Stimulated activated CD4-positive, alpha-beta T cell treated with anti-CD3 and anti-CD28 coated beads, Interleukin-12 subunit alpha, Interleukin-12 subunit beta, amount 100 ng/mL, for 4 hours (primary cell): Measurements from ENCODE around the gene CCDC198.

ENCODE experiments used
- DNase-seq: peaks from one replicate; pipeline ENCODE4 v3.0.0-alpha.2; 2020

Gene CCDC198

GRCh38 chr14:57493467-57494181 lies at the start of gene CCDC198:
Gene CCDC198, minus strand, starts transcription at chr14:57493857. Its CDS starts 142 bp downstream, at chr14:57493715.
- no peak for DNase-seq

DNA sequence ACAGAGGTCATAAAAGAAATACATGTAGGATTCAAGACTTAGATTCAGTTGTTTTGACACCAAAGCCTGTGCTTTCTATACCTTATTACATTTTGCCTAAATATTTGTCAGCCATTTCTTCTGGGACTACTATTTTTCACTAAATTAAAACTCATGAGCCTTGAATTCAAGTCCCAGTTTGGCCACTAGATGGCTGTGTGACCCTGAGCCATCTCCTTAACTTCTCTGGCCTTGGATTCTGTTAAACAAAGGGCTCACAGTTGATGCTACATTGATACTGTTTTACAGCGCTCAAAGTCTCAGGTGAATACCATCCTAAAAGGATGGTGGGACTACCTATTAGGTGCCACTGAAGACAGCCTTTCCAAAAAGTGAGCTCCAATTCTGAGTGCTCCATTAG lies 39.6 kb upstream of the CCDC198 start:
- DNase-seq, result no peak

- DNase-seq, result no peak
These were observed 36.9 kb upstream of the CCDC198 start for GRCh38 chr14:57530571-57530970.

- DNase-seq, result no peak
These were observed 33.3 kb upstream of the CCDC198 start for GRCh38 chr14:57526942-57527341.

DNA sequence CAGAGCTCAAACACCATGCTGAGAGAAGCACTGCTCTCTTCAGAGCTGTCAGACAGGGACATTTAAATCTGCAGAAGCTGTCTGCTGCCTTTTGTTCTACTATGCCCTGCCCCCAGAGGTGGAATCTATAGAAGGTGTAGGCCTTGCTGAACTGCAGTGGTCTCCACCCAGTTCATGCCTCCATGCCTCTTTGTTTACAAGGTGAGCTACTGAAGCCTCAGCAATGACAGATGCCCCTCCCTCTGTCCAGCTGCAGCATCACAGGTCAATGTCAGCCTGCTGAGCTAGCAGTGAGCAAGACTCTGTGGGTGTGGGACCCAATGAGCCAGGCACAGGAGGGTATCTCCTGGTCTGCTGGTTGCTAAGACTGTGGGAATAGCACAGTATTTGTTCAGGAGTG lies 25.4 kb upstream of the CCDC198 start:
- no peak for DNase-seq

- DNase-seq, result no peak
These were observed 18.6 kb upstream of the CCDC198 start for GRCh38 chr14:57512220-57512619.

DNA sequence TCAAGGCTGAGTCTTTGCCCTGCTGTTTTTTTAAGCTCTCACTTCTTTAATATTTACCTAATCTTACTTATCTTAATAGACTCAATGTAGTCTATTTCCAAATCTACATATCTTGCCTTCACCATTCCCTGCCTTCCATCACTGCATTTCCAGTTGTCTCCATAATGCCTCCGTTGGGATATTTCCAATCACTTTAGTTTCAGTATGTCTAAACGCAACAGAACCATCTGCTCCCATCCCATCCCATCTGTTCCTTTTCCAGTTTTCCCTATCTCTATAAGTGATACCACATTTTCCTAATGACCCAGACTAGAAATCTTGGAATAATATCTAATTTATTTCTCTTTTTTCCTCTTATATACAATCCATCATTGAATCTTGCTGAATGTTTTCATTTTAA lies 15.1 kb upstream of the CCDC198 start:
- DNase-seq, result no peak

DNA sequence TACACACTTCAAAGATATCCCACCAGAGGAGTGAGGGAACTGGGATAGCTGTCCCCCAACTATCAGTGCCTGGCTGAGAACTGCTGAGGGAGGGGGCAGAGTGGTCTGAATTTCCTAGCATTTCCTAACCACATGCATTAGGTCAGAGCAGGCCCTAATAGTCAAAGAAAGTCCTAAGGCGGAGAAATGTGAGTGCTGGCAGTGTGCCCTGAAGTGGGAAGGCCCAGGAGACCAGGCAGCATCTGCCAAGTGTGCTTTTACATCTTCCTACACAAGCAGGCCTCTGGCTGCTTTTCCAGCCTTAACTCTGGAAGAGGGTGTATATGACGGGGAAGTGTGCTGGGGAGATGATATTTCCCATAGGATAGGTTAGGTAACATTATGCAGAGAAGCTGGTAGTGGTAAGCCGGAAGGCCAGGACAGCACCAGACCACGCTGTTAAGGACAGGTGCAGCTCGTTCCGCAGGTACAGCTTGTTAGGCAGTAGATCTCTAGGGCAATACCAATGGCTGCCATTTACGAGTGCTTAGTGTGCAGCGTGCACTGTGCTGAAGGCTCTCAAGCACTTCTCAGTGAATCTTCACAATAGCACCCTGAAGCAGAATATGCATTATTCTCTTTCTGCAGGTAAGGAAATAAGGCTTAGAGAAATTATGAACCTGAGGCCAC lies 9.1 kb upstream of the CCDC198 start:
- DNase-seq, result no peak

DNA sequence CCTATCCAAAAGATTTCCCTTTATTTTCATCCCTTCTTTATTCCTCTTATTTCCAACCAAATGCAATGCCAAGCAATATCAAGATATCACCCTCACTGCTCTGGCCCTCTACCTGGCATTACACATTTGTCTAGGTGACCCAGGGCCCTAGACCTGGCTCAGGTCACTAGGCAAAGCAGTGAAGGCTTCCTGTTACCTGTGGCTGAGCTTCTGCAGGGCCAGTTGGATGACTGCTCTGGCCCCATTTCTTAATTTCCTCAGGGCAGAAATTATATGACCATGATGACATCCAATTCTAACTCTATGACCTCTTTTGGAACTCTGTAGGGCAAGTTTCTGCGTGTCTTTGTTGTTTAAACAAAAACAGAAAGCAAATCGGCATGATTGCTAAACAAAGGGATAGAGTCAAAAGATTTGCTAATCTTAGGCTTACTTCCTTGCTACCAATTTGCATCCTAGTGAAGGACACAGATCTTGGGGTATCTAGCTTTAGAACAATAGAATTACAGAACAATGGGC lies 7.4 kb upstream of the CCDC198 start:
- DNase-seq, result no peak

GRCh38 chr14:57498659-57499058 lies 5.0 kb upstream of the CCDC198 start:
- no peak for DNase-seq

DNA sequence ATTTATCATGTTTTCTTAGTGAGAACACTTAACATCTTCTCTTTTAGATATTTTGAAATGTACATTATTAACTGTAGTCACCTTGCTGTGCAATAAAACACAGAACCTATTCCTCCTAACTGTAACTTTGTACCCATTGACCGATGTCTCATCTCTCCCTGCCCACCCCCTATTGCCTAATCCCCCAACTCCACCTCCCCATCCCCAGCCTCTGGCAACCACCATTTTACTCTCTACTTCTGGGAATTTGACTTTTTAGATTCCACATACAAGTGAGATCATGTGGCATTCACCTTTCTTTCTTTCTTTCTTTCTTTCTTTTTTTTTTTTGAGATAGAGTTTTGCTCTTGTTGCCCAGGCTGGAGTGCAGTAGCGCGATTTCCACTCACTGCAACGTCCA lies 4.4 kb upstream of the CCDC198 start:
- no peak for DNase-seq

DNA sequence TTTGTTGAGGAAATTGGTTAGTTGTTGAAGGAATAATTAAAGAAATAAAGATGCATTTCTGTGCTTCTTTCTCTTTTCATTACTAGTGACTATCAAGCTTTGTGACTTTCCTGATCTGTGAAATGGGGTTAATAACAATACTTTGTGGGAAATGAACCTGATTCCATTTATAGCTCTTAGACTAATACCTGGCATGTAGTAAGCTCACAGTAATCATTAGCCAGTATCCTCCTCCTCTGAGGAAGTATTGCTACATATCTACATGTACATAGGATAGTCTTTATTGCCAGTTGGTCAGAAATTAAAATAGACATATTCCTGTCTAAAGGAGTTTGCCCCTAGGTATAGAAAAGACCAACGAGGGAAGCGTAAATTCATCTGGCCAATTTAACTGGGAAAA lies 1.8 kb upstream of the CCDC198 start:
- DNase-seq, result no peak

DNA sequence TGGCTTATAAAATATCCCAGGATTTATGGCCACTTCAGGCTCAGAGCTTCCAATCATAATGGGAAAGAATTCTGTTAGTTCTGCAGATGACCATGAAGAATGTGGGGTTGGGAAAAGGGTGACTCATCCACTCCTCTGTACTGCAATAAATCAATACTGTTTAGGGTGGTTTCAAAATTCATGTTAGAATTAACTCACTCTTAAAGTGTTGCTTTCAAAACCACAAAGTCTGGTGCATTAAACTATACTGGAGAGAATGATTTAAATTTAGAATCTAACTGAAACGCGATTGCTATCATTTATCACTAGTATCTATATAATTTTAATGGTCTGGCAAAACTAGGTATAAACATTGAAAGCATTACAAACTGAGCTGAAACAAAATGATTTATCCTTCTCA lies 798 bp downstream of the CCDC198 start:
- DNase-seq, result no peak

DNA sequence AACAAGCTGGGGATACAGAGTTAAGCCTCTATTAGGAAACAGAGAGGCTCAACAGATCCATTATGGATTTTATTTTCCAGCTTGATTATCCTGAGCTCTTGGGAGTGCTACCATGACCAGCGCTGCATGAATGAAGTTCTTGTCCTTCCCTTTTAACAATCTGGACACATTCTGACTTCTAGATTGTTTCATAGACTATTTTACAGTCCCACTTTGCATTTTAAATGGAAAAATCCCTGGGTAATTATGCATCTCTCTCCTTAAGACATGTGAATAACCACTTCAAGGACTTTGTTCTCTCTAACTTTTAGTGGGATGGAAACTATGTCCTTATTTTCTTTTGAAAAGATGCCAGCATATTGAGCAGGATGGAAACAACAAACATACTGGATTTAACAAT lies 2.0 kb downstream of the CCDC198 start:
- no peak for DNase-seq

GRCh38 chr14:57487771-57488170 lies 5.9 kb downstream of the CCDC198 start:
- DNase-seq, result no peak

- no peak for DNase-seq
These were observed 6.8 kb downstream of the CCDC198 start for GRCh38 chr14:57486767-57487379.

- no peak for DNase-seq
These were observed 8.0 kb downstream of the CCDC198 start for GRCh38 chr14:57485635-57486034.

DNA sequence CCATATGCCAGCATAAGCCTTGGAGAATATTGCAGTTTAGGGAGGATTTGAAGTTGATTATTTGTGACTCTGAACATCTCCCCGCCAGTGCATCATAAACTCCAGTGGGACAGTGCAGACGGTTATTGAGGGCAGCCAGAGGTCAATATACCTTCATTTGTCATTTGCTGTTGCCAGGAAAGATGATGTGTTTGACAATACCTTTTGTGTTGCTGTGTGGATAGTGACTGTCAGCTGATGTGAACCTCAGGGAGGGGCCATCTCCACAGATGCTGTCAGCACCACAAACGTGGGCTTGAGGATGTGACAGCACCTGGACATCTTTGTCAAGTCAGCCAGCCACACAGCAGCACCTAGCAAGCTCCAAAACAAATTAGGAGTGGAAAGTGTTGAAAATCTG lies 11.5 kb downstream of the CCDC198 start:
- no peak for DNase-seq

- DNase-seq, result no peak
These were observed 13.6 kb downstream of the CCDC198 start for GRCh38 chr14:57480051-57480450.

DNA sequence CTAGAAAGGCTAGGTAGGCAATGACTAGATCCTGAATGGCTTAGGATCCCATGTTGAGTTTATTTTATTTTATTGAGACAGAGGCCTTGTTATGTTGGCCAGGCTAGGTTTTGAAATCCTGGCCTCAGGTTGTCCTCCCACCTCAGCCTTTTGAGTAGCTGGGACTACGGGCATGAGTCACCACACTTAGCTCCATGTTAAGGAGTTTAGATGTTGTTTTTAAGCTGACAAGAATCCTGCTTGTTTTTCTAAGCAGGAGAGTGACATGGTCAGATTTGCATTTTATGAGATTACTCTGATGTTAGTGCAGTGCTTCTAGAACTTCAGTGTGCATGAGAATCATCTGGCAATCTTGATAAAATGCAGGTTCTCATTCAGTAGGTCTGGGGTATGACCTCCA lies 14.5 kb downstream of the CCDC198 start:
- DNase-seq, result no peak

DNA sequence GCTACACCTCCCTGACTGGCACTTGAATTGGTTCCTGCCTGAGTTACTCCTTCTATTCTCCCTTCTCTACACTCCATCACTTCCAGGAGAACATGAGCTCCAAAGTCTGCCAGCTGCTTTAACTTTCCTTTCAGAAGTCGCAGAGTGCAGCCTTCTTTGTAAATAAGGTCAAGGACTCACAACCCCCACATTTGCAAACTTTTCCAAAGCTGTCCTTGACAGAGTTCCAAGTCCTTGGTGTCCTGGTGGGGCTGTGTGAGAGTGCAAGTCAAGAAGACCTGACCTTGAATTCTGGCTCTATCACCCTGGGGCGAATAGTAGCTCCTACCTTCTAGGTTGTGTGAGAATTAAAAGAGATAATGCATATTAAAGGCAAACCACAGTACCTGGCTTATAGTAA lies 15.6 kb downstream of the CCDC198 start:
- DNase-seq, result no peak

GRCh38 chr14:57470909-57471308 lies 22.7 kb downstream of the CCDC198 start:
- no peak for DNase-seq

DNA sequence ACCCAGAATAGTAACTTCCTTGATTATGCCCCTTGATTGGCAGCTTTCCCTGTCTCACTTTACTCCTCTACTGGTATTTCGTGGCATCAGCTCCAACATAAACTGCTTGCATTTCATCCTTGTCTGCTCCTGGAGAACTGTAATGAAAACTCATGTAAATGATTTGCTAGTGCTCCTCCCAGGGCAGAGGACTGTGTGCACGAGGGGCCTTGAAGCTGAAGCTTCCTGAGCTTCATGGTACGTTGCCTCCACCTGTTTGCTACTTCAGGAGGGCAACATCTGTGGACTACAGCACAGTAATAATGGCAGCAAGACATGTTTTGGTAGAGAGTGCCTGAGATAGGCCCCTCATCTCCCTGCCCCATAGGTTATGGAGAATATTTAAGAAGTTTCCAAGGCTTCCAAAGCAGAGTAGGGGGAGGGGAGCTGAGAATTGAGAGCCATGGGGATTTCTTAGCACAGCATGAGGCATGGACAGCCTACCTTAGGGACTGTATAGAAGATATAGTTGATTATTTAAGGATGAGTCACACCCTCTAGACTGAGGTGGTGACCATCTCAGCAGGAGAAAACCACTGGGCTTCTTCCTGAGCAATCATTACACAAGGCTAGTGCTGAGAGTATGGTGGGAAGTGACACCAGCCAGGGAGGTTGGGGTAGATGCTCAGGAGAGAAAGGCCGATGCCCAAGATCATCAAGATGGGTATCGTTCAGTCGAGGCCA lies 29.5 kb downstream of the CCDC198 start:
- no peak for DNase-seq
